Activated naive CD8-positive, alpha-beta T cell treated with anti-CD3 and anti-CD28 coated beads, Interleukin-2, amount 50 U/mL, for 16 hours (primary cell): ENCODE results near the gene TLR9.

ENCODE experiments used
- DNase-seq: peaks from one replicate; pipeline ENCODE4 v3.0.0-alpha.2; 2020; ENCODE audit warnings: low read depth, low spot score

Gene TLR9

DNA sequence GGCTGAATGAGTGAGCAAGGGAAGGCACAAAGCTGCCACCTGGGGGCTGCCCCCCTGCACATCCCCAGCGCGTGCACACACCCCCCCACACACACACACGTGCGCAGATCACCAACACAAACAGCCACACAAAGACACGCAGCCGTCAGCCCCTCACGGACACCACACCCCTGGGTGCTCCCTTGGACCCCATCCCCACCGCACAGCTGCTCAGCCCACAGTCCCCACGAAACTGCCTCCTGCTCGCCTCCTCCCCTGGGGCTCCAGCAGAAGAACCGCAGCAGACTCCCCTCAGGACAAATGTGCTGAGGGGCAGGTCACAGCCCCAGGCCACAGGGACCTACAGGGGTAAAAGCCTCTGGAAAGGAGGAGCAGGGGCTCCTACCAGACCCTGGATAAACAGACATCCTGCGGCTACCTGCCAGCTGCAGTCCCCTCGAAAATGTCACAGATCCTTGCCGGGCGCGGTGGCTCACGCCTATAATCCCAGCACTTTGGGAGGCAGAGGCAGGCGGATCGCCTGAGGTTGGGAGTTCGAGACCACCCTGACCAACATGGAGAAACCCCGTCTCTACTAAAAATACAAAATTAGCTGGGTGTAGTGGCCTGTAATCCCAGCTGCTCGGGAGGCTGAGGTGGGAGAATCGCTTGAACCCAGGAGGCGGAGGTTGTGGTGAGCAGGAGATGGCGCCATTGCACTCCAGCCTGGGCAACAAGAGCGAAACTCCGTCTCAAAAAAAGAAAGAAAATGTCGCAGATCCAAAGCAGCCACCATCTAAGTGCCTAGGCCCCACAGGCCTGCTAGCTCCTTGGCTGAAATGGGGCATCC is 7.0 kb upstream of the TLR9 start:
- DNase-seq = no peak

- peak; percentile 82 for DNase-seq
Observed at GRCh38 chr3:52231502-52232278, 6.2 kb upstream of the TLR9 start.

GRCh38 chr3:52230889-52231499 is 5.5 kb upstream of the TLR9 start:
- DNase-seq = no peak

- no peak for DNase-seq
Observed at GRCh38 chr3:52230461-52230860, 5.0 kb upstream of the TLR9 start.

DNA sequence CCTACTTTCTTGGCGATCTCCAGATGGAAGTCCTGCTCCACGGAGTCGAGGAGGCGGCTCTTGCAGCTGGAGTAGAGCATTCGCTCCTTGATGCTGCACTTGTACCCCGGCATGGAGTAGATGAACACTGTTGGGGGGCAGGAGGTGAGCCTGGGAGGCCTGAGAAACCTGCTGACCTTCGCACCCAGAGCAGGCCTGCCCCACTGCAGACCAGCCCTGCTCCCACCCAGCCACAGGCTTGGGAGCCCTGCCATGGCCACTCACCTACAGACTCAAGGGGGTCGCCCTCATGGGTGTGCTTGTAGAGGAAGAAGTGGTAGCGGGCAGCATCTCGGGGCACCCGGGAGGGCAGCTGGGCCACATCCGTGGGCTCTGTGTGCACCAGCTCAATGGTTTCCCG is 4.2 kb upstream of the TLR9 start:
- no peak for DNase-seq

- no peak for DNase-seq
Observed at GRCh38 chr3:52228751-52229291, 3.4 kb upstream of the TLR9 start.

DNA sequence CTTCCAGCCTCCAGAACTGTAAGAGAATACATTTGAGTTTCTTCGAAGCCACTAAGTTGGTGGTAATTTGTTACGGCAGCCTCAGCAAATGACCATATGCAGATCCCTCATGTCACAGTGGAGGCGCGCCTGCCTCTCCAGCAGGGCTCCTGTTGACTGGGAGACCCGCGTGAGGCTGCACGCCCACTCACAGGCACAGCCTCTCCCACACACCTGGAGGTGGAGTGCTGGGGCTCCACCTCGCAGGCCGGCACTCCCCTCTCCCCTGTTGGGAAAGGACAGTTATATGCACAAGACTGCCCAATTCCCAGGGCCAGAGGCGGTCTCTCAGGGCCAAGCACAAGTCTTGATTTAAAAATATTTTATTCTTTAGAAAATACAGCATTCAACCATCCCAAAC is 2.8 kb upstream of the TLR9 start:
- DNase-seq = no peak

- no peak for DNase-seq
Observed at GRCh38 chr3:52227766-52228165, 2.3 kb upstream of the TLR9 start.

- no peak for DNase-seq
Observed at GRCh38 chr3:52227117-52227516, 1.7 kb upstream of the TLR9 start.

DNA sequence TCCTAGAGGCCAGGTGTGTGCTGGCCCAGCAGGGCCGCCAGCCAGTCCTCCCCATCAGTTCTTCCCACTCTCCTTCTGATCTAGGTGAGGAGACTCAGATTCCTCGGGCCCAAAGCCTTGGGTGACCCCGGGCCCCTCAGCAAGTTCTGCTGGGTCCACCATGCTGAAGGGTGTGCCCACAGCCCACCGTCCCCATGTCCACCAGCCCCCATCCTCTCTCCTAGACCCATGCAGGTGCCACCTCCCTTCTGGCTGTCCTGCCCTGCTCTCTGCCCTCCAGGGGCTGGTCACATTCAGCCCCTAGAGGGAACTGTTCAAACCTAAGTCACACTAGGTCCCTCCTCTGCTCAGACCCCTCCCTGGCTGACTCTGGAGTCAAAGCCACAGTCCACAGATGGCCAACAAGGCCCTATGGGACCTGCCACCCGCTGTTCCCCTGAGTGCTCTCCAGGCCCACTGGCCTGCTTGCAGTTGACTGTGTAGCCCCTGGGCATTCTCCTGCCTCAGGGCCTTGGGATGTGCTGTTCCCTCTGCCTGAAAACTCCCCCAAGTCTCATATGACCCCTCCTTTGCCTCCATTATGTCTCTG is 878 bp upstream of the TLR9 start:
- no peak for DNase-seq

GRCh38 chr3:52223449-52224408 is 1.7 kb downstream of the TLR9 start:
- no peak for DNase-seq

DNA sequence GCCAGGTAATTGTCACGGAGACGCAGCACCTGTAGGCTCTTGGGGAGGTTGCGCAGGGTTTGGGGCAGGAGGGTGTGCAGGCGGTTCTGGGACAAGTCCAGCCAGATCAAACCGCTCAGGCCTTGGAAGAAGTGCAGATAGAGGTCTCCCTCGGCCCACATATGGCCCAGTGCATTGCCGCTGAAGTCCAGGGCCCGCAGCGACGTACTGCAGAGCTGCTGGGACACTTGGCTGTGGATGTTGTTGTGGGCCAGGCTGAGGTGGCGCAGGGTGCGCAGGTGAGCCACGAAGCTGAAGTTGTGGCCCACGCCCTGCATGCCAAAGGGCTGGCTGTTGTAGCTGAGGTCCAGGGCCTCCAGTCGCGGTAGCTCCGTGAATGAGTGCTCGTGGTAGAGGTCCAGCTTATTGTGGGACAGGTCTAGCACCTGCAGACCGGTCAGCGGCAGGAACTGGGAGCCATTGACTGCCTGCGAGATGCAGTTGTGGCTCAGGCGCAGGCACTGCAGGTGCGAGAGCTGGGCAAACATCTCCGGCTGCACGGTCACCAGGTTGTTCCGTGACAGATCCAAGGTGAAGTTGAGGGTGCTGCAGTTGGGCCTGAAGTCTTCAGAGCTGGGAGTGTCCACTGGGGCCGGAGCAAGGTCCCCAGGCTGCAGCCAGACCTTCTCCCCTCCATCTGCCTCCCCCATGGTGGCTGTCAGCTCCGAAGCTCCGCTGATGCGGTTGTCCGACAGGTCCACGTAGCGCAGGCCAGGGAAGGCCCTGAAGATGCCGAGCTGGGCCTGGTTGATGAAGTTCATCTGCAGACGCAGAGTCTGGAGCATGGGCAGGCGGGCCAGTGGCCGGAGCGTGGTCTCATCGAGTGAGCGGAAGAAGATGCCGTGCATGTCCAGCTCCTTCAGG is 2.9 kb downstream of the TLR9 start:
- no peak for DNase-seq

- no peak for DNase-seq
Observed at GRCh38 chr3:52221563-52222318, 3.7 kb downstream of the TLR9 start.

GRCh38 chr3:52221141-52221562 is 4.3 kb downstream of the TLR9 start:
- DNase-seq = no peak

GRCh38 chr3:52220380-52221026 is 4.9 kb downstream of the TLR9 start:
- peak; percentile 85 for DNase-seq

GRCh38 chr3:52218937-52219650 is 6.4 kb downstream of the TLR9 start:
- no peak for DNase-seq

- DNase-seq = no peak
Observed at GRCh38 chr3:52218454-52218853, 7.0 kb downstream of the TLR9 start.

GRCh38 chr3:52218026-52218425 is 7.4 kb downstream of the TLR9 start:
- no peak for DNase-seq
